NT2/D1 (cell line): ENCODE results near the gene HNRNPM.

Experiments used
- SUZ12 ChIP-seq: IDR thresholded peaks from 2 replicates; pipeline ENCODE4 v1.6.1; 2011; ENCODE audit not compliant: insufficient read length, insufficient read depth; ENCODE audit errors: extremely low read depth
- YY1 ChIP-seq: IDR thresholded peaks from 2 replicates; pipeline ENCODE4 v1.6.1; 2011; ENCODE audit not compliant: insufficient read length, insufficient read depth
- ZNF274 ChIP-seq: IDR thresholded peaks from 2 replicates; pipeline ENCODE4 v1.6.1; 2011; ENCODE audit warnings: mild to moderate bottlenecking, low read depth, low read length

- TF ChIP-seq SUZ12, result no peak
- TF ChIP-seq ZNF274, result no peak
- no peak for TF ChIP-seq YY1
These were observed 39.6 kb downstream of the HNRNPM start for GRCh38 chr19:8484331-8484894.
